Cardiac fibroblast (primary cell): Measurements from ENCODE around the gene TIAL1.
A peak's percentile ranks its signal among the peaks of the same experiment; 100 is the strongest.

Source experiments
- DNase-seq, 2 donors: peaks; one replicate each; pipeline versions ENCODE4 v3.0.0 to v3.0.0-alpha.2; 2010; ENCODE audit warnings: low read depth in 2 of 2
- H3K4me3 ChIP-seq, 2 donors: replicated peaks in 1 of 2; 1 replicate in 1 of 2; 2 replicates in 1 of 2; pipeline ENCODE4 v1.5.1; 2011; ENCODE audit warnings: low read depth in 2 of 2, low read length in 2 of 2, mild to moderate bottlenecking in 2 of 2, moderate library complexity in 1 of 2
- TF ChIP-seq, protein P1 (sequence below): IDR thresholded peaks from one replicate; pipeline ENCODE4 v1.5.1; 2011; ENCODE audit warnings: low read depth, mild to moderate bottlenecking, low read length, inconsistent platforms

Gene TIAL1, protein sequence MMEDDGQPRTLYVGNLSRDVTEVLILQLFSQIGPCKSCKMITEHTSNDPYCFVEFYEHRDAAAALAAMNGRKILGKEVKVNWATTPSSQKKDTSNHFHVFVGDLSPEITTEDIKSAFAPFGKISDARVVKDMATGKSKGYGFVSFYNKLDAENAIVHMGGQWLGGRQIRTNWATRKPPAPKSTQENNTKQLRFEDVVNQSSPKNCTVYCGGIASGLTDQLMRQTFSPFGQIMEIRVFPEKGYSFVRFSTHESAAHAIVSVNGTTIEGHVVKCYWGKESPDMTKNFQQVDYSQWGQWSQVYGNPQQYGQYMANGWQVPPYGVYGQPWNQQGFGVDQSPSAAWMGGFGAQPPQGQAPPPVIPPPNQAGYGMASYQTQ

DNA sequence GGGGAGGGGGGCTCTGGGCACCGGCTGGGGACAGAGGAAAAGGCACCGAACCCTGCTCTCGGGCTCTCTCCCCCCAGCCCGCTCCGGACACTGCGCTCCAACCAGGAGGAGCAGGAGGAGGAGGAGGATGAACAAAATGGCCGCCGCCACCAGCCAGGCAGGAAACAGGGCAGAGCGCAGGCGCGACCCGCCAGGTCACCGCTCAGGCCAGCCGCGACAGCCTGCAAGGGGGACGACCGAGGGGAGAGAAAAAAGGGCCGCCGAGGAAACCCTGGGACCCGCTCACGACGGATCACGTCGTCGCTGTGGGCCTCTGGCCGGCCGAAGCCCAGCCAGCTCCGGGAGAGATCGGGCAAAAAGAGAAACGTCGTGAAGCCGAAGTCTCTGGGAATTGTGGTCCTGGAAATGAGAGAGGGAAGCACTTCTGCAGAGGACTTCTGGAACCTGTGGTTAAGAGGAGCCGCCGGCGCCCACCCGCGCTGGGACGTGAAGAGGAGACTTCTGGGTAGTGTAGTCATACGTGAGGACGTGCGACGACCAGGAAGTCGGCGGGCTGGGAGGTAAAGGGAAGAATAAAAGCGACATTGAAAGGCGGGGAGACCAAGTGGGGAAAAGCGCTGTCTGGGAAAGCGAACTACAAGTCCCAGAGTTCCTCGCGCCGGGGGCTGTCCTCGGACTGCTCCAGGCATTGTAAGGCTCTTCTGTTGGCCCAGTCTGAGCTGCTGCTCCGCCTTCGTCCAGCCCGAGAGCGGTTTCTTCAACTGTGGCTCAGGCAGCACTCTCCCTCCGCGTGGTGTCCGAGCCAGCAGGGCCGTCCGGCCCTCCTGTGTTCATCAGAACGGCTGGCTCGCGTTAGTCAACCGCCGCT, at the start of gene TIAL1:
TSS of gene TIAL1 (minus strand) at position 428 of the 868 bp plus-strand sequence. CDS start 499 bp downstream, outside the sequence.
- TF ChIP-seq, protein P1, sequence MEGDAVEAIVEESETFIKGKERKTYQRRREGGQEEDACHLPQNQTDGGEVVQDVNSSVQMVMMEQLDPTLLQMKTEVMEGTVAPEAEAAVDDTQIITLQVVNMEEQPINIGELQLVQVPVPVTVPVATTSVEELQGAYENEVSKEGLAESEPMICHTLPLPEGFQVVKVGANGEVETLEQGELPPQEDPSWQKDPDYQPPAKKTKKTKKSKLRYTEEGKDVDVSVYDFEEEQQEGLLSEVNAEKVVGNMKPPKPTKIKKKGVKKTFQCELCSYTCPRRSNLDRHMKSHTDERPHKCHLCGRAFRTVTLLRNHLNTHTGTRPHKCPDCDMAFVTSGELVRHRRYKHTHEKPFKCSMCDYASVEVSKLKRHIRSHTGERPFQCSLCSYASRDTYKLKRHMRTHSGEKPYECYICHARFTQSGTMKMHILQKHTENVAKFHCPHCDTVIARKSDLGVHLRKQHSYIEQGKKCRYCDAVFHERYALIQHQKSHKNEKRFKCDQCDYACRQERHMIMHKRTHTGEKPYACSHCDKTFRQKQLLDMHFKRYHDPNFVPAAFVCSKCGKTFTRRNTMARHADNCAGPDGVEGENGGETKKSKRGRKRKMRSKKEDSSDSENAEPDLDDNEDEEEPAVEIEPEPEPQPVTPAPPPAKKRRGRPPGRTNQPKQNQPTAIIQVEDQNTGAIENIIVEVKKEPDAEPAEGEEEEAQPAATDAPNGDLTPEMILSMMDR: no peak
- peak within 1 kb of the TSS; percentile 88 to 91 for H3K4me3 ChIP-seq
- DNase-seq: peak; percentile 100

DNA sequence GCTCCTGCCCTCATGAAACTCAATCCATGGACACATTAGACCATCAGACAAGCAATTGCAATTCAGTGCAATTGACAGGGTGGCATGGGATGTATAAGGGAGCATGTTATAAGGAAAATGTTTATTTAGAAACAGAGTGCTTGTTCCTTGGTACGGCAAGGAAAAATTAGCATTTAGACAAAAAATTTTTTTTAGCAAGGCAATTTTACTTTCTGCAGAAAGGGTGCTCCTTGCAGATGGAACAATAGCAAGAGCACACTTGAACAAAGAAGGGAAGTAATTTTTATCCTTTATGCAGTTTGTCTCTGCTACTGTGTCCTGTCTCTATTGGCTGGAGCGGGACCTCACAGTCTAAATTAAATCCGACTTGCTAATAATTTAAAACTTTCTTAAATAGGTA, 48.2 kb upstream of the TIAL1 start:
- no peak for DNase-seq
- no peak overlapping the region for H3K4me3 ChIP-seq
- TF ChIP-seq, protein P1: no peak

DNA sequence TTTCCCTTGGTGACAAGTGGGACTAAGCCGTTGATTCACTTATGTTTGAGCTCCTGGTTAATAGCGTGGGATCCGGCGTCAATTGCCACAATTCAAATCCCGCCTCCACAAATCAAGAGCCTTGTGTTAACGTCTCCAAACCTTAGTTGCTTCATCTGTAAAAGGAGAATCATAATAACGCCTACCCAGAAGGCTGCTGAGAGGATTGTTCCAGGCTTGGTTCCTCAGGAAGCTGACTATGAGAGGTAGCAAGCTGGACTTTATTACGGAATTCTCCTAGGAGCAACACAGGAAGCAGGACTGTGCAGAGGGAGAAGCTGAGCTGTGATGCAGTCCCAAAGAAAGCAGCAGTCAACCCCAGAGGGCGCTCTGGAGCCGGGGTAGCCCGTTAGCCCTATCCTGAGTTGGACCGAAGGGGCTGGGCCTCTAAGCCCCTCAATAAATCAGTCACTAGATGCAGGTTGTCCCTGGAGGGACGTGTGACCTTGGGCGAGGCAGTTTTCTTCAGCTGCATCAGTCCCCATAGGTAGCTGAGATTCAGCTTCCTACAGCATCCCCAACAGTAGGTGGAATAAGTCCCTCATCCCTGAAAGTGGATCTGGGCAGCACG, 47.5 kb upstream of the TIAL1 start:
- no peak for DNase-seq
- TF ChIP-seq, protein P1: peak; percentile 5
- H3K4me3 ChIP-seq: no peak overlapping the region

DNA sequence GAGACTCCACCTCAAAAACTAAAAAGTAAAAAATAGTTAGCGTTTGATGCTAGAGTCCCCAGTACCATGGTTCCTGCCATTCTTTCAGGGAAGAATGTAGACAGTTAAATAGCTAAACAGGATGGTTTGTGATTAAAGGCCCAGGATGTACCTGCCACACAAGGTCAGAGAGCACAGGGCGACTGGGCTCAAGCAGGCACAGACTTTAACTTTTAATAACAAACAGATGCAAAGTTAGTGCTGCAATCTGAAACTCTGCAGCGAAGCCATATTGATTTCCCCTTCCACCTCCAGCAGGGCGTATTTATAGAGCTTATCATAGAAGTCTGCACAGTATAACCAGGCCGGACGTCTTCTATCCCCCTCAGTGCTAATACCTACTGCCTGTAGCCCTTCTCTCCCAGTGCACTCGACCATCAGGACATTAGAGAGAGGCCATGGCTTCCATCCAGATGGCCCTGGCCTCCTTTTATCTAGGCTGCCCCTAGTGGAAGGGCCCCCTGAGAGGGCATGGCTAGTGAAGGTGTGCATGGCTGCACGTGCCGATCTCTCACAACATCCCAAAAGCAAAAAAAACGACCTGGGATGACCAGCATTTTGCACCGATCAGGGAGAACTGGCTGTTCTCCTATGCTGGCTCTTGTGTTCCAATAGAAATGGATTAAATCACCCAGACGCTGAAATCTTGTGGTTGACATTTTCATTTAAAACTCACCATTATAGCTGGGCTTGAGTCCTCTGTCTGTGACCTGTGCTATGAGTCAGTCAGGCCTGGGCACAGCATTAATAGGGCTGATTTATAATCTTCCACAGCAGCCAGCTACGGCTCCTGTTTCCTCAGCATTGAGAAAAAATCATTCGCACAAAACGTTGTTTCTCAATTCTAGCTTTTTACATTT, 46.8 kb upstream of the TIAL1 start:
- H3K4me3 ChIP-seq: no peak overlapping the region
- TF ChIP-seq, protein P1: no peak
- DNase-seq: no peak

DNA sequence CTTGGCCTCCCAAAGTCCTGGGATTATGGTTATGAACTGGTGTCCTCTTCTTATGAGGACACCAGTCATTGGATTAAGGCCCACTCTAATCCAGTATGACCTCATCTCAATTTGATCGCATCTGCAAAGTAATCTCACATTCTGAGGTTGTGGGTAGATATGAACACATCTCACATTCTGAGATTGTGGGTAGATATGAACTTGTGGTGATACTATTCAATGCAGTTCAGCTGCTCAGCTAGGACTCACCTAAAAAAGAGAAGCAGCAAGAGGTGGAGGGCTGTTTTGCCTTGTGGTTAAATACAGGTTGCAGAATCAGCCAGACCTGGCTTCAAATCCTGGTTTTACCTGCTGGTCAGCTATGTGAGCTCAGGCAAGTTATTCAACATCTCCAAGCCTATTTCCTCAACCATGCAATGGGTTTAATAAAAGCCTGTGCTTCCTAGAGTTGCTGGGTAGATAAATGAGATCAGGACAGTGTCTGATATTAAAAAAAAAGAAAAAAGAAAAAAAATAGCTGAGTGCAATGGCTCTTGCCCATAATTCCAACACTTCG, 45.9 kb upstream of the TIAL1 start:
- DNase-seq: no peak
- TF ChIP-seq, protein P1: no peak
- no peak overlapping the region for H3K4me3 ChIP-seq
